HG02571 (cell line): Measurements from ENCODE around the gene CEACAM7.
"Not testable (repeated sequence)": the region's sequence is repeated elsewhere in the genome, so short reads cannot be mapped to it uniquely, and the experiment has no call there.

Source experiments
- ATAC-seq: cut with Tn5 transposase; IDR thresholded peaks from one replicate; pipeline ENCODE4 v1.9.1; 2021; ENCODE audit warnings: mild to moderate bottlenecking, moderate library complexity; ENCODE audit not compliant: unreplicated experiment

CEACAM7 gene

GRCh38 chr19:41657157-41657556, 30.9 kb downstream of the CEACAM7 start:
- ATAC-seq = no peak

GRCh38 chr19:41656756-41657155, 31.3 kb downstream of the CEACAM7 start:
- not testable (repeated sequence) for ATAC-seq

GRCh38 chr19:41652250-41652649, 35.8 kb downstream of the CEACAM7 start:
- no peak for ATAC-seq

- ATAC-seq = no peak
Observed at GRCh38 chr19:41649827-41650226, 38.2 kb downstream of the CEACAM7 start.

GRCh38 chr19:41646589-41647204, 41.4 kb downstream of the CEACAM7 start:
- no peak for ATAC-seq

GRCh38 chr19:41641879-41642485, 46.1 kb downstream of the CEACAM7 start:
- no peak for ATAC-seq

- ATAC-seq = no peak
Observed at GRCh38 chr19:41638641-41639081, 49.4 kb downstream of the CEACAM7 start.

- no peak for ATAC-seq
Observed at GRCh38 chr19:41637484-41637883, 50.6 kb downstream of the CEACAM7 start.

- no peak for ATAC-seq
Observed at GRCh38 chr19:41627966-41628675, 59.9 kb downstream of the CEACAM7 start.

GRCh38 chr19:41626877-41627276, 61.2 kb downstream of the CEACAM7 start, which contains the start of gene CEACAM4:
CEACAM4 (minus strand) TSS chr19:41627074; CDS start chr19:41626963, 111 bp downstream.
- no peak for ATAC-seq

- no peak for ATAC-seq
Observed at GRCh38 chr19:41626278-41626677, 61.8 kb downstream of the CEACAM7 start.

- no peak for ATAC-seq
Observed at GRCh38 chr19:41624937-41625336, 63.1 kb downstream of the CEACAM7 start.

- no peak for ATAC-seq
Observed at GRCh38 chr19:41624515-41624914, 63.6 kb downstream of the CEACAM7 start.

GRCh38 chr19:41623360-41623759, 64.7 kb downstream of the CEACAM7 start:
- ATAC-seq = no peak
